ENCODE results near the gene ASPRV1.

ASPRV1 gene

GRCh38 chr2:69914950-69915945, 46.2 kb downstream of the ASPRV1 start, which contains the start of gene MXD1:
TSS of gene MXD1 (plus strand) at chr2:69915109. CDS start at chr2:69915331, 222 bp downstream.
- no peak for TF ChIP-seq Cebpa-rat (IDR thresholded peaks at IDR 0.05)
- Histone ChIP-seq H3K9me3 (no peaks in the 10 kb centered on the region), H3K27ac (peak within 1 kb of the TSS; percentile 93), H3K36me3 (peaks cover 2% of the 10 kb centered on the region), H3K9ac (peak within 1 kb of the TSS; percentile 90), H3K27me3 (peaks cover 32% of the 10 kb centered on the region), H3K4me1 (peaks cover 16% of the 10 kb centered on the region), H3K4me3 (peak within 1 kb of the TSS; percentile 89), H4K20me1 (peaks cover 19% of the 10 kb centered on the region), H3K4me2 (peak within 1 kb of the TSS; percentile 100)

GRCh38 chr2:69914164-69914949, 47.1 kb downstream of the ASPRV1 start:
- H4K20me1 ChIP-seq = peaks cover 19% of the 10 kb centered on the region
- peak overlapping the region; percentile 90 for H3K9ac ChIP-seq
- H3K4me1 ChIP-seq = peaks cover 16% of the 10 kb centered on the region
- no peaks in the 10 kb centered on the region for H3K9me3 ChIP-seq
- peak overlapping the region; percentile 90 for H3K4me2 ChIP-seq
- peak overlapping the region; percentile 93 for H3K27ac ChIP-seq
- peaks cover 32% of the 10 kb centered on the region for H3K27me3 ChIP-seq
- peak; percentile 65; the same call in 1 of the 2 replicates for TF ChIP-seq Cebpa-rat (IDR thresholded peaks at IDR 0.05)
- peak overlapping the region; percentile 89 for H3K4me3 ChIP-seq
- H3K36me3 ChIP-seq = peaks cover 11% of the 10 kb centered on the region

DNA sequence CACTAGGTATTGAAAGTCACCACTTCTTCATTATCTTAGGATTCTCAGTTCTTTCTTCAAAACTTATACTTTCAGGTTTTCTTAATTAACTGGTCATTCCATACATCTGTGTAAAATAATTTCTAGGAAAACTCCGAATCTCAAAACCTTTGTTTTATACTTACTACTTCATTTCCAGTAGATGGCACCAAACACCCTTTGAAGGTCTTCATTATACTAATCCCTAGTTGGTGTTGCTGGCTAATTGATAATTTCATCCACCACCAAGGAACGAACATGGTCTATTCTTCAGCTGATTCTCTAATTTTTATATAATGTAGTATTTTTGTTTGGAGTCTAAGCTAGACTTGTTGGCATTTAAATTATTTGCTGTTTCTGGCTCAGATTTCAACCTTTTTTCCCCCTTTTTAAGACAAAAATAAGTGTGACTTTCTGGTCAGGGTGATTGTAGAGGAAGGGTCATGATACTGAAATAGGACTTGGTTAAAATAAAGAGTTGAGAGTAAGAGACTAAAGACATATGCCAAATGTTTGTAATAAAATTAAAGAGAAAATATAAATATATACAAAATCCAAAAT, 49.4 kb downstream of the ASPRV1 start:
- TF ChIP-seq Cebpa-rat (IDR thresholded peaks at IDR 0.05) = no peak
- no peak overlapping the region for H3K4me2 ChIP-seq
- no peak overlapping the region for H3K9ac ChIP-seq

More for the DNA sequence above, 49.4 kb downstream of the ASPRV1 start:
- Histone ChIP-seq H3K27ac (no peak overlapping the region), H4K20me1 (peaks cover 19% of the 10 kb centered on the region), H3K9me3 (no peaks in the 10 kb centered on the region), H3K4me3 (no peak overlapping the region), H3K4me1 (peaks cover 16% of the 10 kb centered on the region), H3K36me3 (peaks cover 34% of the 10 kb centered on the region), H3K27me3 (peaks cover 22% of the 10 kb centered on the region)

Measured in BLaER1 (cell line).